HL-60 (cell line): ENCODE results near the gene CAVIN4.

ENCODE experiments used
- GABPA ChIP-seq: IDR thresholded peaks from 2 replicates; pipeline ENCODE4 v1.6.1; 2012; ENCODE audit warnings: low read depth
- POLR2AphosphoS5 ChIP-seq: IDR thresholded peaks from 2 replicates; pipeline ENCODE4 v1.6.1; 2012; ENCODE audit warnings: low read depth
- TF ChIP-seq, protein P1 (sequence below): IDR thresholded peaks from one replicate; pipeline ENCODE4 v1.5.1; 2011; ENCODE audit warnings: low read length, control low read depth, inconsistent platforms; ENCODE audit not compliant: insufficient read depth
- TF ChIP-seq, protein P2 (sequence below): IDR thresholded peaks from 2 replicates; pipeline ENCODE4 v1.6.1; 2012; ENCODE audit warnings: low read depth; ENCODE audit not compliant: insufficient replicate concordance

DNA sequence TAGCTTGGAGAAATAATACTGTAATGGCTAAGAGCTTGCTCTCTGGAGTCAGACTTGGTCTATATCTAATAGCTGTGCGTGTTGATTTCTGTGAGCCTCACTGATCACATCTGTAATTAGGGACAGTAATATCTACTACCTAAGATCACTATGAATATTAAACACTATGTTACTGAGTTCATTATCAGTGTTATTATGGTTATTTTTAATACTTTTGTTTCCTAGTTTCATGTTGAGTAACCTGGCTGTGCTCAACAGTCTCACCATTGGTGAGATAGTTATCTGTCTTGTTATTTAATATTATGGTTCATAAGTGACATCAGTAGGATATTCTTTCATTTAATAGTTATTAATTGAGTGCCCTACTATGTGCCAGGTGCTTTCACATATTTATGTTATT is 22.4 kb upstream of the CAVIN4 start:
- TF ChIP-seq, protein P1, sequence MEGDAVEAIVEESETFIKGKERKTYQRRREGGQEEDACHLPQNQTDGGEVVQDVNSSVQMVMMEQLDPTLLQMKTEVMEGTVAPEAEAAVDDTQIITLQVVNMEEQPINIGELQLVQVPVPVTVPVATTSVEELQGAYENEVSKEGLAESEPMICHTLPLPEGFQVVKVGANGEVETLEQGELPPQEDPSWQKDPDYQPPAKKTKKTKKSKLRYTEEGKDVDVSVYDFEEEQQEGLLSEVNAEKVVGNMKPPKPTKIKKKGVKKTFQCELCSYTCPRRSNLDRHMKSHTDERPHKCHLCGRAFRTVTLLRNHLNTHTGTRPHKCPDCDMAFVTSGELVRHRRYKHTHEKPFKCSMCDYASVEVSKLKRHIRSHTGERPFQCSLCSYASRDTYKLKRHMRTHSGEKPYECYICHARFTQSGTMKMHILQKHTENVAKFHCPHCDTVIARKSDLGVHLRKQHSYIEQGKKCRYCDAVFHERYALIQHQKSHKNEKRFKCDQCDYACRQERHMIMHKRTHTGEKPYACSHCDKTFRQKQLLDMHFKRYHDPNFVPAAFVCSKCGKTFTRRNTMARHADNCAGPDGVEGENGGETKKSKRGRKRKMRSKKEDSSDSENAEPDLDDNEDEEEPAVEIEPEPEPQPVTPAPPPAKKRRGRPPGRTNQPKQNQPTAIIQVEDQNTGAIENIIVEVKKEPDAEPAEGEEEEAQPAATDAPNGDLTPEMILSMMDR, result no peak
- TF ChIP-seq POLR2AphosphoS5 (no peak), GABPA (no peak)
- TF ChIP-seq, protein P2, sequence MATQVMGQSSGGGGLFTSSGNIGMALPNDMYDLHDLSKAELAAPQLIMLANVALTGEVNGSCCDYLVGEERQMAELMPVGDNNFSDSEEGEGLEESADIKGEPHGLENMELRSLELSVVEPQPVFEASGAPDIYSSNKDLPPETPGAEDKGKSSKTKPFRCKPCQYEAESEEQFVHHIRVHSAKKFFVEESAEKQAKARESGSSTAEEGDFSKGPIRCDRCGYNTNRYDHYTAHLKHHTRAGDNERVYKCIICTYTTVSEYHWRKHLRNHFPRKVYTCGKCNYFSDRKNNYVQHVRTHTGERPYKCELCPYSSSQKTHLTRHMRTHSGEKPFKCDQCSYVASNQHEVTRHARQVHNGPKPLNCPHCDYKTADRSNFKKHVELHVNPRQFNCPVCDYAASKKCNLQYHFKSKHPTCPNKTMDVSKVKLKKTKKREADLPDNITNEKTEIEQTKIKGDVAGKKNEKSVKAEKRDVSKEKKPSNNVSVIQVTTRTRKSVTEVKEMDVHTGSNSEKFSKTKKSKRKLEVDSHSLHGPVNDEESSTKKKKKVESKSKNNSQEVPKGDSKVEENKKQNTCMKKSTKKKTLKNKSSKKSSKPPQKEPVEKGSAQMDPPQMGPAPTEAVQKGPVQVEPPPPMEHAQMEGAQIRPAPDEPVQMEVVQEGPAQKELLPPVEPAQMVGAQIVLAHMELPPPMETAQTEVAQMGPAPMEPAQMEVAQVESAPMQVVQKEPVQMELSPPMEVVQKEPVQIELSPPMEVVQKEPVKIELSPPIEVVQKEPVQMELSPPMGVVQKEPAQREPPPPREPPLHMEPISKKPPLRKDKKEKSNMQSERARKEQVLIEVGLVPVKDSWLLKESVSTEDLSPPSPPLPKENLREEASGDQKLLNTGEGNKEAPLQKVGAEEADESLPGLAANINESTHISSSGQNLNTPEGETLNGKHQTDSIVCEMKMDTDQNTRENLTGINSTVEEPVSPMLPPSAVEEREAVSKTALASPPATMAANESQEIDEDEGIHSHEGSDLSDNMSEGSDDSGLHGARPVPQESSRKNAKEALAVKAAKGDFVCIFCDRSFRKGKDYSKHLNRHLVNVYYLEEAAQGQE, result no peak
